ENCODE results near the gene TSPYL4. TPM values are rescaled to one million over a fixed set of nuclear protein-coding genes. Genes with fewer than 3 reads are reported as not detected.

Gene TSPYL4
- total RNA-seq, 1 experiment from 2014 or later: 15.3 TPM

GRCh38 chr6:116298273-116298672, 44.4 kb upstream of the TSPYL4 start:
- peaks cover 11% of the 10 kb centered on the region for H3K36me3 Mint-ChIP-seq
- peaks cover 22% of the 10 kb centered on the region for H3K9me3 Mint-ChIP-seq
- CTCF ChIA-PET: no interaction called here
- DNase-seq (ENCODE audit: low spot score) (no peak), ATAC-seq (no peak)
- no peaks in the 10 kb centered on the region for H3K27me3 Mint-ChIP-seq (ENCODE audit: low read depth)
- TF ChIP-seq ELF4 (CRISPR knock-in tag; IDR thresholded peaks at IDR 0.05; ENCODE audit: low read depth): no peak
- TF ChIP-seq GABPB1 (CRISPR knock-in tag; IDR thresholded peaks at IDR 0.05): no peak
- TF ChIP-seq PRRX2 (CRISPR knock-in tag; IDR thresholded peaks at IDR 0.05): no peak
- no peak for TF ChIP-seq E2F1 (CRISPR knock-in tag; IDR thresholded peaks at IDR 0.05)
- TF ChIP-seq CREM (CRISPR knock-in tag; IDR thresholded peaks at IDR 0.05): no peak
- no peak for TF ChIP-seq KAT7 (CRISPR knock-in tag; IDR thresholded peaks at IDR 0.05; ENCODE audit: borderline replicate concordance)
- POLR2A ChIA-PET: no interaction called here
- H3K27ac Mint-ChIP-seq: no peak overlapping the region
- no peak overlapping the region for H3K4me3 Mint-ChIP-seq
- H3K4me1 Mint-ChIP-seq: no peaks in the 10 kb centered on the region

DNA sequence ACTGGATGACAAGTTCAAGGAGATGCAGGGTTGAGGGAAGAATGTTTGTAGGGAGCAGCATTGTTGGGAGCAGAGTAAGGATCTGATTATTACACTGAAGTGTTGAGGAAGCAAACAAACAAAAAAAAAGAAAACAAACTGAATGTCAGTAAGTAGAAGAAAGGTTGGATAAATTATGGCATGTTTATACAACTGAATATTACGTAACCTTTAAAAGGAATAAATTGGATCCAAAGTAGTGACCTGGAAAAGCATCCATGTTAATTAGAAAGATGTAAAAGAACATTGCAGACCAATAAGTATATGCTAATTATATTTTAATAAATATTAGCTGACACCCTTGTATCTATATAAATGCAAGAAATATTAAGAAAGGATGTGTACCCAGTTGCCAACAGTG, 38.7 kb upstream of the TSPYL4 start:
- no peaks in the 10 kb centered on the region for H3K36me3 Mint-ChIP-seq

More for the DNA sequence above, 38.7 kb upstream of the TSPYL4 start:
- no peaks in the 10 kb centered on the region for H3K4me1 Mint-ChIP-seq
- TF ChIP-seq GRHL2 (CRISPR knock-in tag; IDR thresholded peaks at IDR 0.05; ENCODE audit: insufficient replicate concordance, severe bottlenecking) (no peak), E2F5 (CRISPR knock-in tag; IDR thresholded peaks at IDR 0.05) (no peak), TEAD4 (CRISPR knock-in tag; IDR thresholded peaks at IDR 0.05) (no peak), CREM (CRISPR knock-in tag; IDR thresholded peaks at IDR 0.05) (no peak), CTCF (IDR thresholded peaks at IDR 0.05) (no peak), E2F1 (CRISPR knock-in tag; IDR thresholded peaks at IDR 0.05) (no peak), TEAD1 (CRISPR knock-in tag; IDR thresholded peaks at IDR 0.05) (no peak), NR3C1 (CRISPR knock-in tag; conservative IDR thresholded peaks at IDR 0.05; ENCODE audit: low read depth) (no peak), MYBL2 (CRISPR knock-in tag; IDR thresholded peaks at IDR 0.05) (no peak), NFE2L1 (CRISPR knock-in tag; IDR thresholded peaks at IDR 0.05) (no peak), ATF6 (CRISPR knock-in tag; IDR thresholded peaks at IDR 0.05) (no peak), ZNF317 (CRISPR knock-in tag; IDR thresholded peaks at IDR 0.05; ENCODE audit: borderline replicate concordance, low read depth) (no peak), KAT7 (CRISPR knock-in tag; IDR thresholded peaks at IDR 0.05; ENCODE audit: borderline replicate concordance) (no peak)
- TF ChIP-seq, protein P1, sequence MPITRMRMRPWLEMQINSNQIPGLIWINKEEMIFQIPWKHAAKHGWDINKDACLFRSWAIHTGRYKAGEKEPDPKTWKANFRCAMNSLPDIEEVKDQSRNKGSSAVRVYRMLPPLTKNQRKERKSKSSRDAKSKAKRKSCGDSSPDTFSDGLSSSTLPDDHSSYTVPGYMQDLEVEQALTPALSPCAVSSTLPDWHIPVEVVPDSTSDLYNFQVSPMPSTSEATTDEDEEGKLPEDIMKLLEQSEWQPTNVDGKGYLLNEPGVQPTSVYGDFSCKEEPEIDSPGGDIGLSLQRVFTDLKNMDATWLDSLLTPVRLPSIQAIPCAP (CRISPR knock-in tag; IDR thresholded peaks at IDR 0.05): no peak
- TF ChIP-seq, protein P2, sequence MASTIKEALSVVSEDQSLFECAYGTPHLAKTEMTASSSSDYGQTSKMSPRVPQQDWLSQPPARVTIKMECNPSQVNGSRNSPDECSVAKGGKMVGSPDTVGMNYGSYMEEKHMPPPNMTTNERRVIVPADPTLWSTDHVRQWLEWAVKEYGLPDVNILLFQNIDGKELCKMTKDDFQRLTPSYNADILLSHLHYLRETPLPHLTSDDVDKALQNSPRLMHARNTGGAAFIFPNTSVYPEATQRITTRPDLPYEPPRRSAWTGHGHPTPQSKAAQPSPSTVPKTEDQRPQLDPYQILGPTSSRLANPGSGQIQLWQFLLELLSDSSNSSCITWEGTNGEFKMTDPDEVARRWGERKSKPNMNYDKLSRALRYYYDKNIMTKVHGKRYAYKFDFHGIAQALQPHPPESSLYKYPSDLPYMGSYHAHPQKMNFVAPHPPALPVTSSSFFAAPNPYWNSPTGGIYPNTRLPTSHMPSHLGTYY (CRISPR knock-in tag; IDR thresholded peaks at IDR 0.05): no peak
- TF ChIP-seq, protein P3, sequence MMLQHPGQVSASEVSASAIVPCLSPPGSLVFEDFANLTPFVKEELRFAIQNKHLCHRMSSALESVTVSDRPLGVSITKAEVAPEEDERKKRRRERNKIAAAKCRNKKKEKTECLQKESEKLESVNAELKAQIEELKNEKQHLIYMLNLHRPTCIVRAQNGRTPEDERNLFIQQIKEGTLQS (CRISPR knock-in tag; conservative IDR thresholded peaks at IDR 0.05): no peak
- TF ChIP-seq, protein P4, sequence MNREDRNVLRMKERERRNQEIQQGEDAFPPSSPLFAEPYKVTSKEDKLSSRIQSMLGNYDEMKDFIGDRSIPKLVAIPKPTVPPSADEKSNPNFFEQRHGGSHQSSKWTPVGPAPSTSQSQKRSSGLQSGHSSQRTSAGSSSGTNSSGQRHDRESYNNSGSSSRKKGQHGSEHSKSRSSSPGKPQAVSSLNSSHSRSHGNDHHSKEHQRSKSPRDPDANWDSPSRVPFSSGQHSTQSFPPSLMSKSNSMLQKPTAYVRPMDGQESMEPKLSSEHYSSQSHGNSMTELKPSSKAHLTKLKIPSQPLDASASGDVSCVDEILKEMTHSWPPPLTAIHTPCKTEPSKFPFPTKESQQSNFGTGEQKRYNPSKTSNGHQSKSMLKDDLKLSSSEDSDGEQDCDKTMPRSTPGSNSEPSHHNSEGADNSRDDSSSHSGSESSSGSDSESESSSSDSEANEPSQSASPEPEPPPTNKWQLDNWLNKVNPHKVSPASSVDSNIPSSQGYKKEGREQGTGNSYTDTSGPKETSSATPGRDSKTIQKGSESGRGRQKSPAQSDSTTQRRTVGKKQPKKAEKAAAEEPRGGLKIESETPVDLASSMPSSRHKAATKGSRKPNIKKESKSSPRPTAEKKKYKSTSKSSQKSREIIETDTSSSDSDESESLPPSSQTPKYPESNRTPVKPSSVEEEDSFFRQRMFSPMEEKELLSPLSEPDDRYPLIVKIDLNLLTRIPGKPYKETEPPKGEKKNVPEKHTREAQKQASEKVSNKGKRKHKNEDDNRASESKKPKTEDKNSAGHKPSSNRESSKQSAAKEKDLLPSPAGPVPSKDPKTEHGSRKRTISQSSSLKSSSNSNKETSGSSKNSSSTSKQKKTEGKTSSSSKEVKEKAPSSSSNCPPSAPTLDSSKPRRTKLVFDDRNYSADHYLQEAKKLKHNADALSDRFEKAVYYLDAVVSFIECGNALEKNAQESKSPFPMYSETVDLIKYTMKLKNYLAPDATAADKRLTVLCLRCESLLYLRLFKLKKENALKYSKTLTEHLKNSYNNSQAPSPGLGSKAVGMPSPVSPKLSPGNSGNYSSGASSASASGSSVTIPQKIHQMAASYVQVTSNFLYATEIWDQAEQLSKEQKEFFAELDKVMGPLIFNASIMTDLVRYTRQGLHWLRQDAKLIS (CRISPR knock-in tag; IDR thresholded peaks at IDR 0.05; ENCODE audit: borderline replicate concordance): no peak
- DNase-seq (ENCODE audit: low spot score) (no peak), ATAC-seq (no peak)
- no peak overlapping the region for H3K27ac Mint-ChIP-seq
- H3K9me3 Mint-ChIP-seq: peaks cover 3% of the 10 kb centered on the region; the same call in 1 of the 2 replicates
- H3K4me3 Mint-ChIP-seq: no peak overlapping the region
- ChIA-PET POLR2A (no interaction called here), CTCF (no interaction called here)
- H3K27me3 Mint-ChIP-seq (ENCODE audit: low read depth): no peaks in the 10 kb centered on the region
